K562 (cell line): ENCODE data around the gene SERTAD3. TPM values are rescaled to one million over a fixed set of nuclear protein-coding genes. Genes with fewer than 3 reads are reported as not detected.
"Not testable (repeated sequence)": the region's sequence is repeated elsewhere in the genome, so short reads cannot be mapped to it uniquely, and the experiment has no call there.

Experiments used
- ATAC-seq: fragments of 200-7000 bp; cut with Tn5 transposase; 3 replicates; pipeline ENCODE4 v1.9.1; 2020; ENCODE audit warnings: moderate library complexity
- BruUV-seq: library from RNA; stranded (reverse); fragments of 400-500 nt; replicated peaks from 2 replicates; lab custom pipeline; 2021; lab: Mats Ljungman, UMichigan
- CTCF ChIA-PET: fragments of 300-600 bp; formaldehyde crosslinking; extraction: SDS; loops from one replicate; lab custom pipeline; 2021; ENCODE audit warnings: low intra/inter-chr PET ratio; lab: Yijun Ruan, JAX
- POLR2A ChIA-PET: fragments of 300-600, 350-650 bp; sonication (Branson Sonifier 250); formaldehyde crosslinking; extraction: SDS; loops from one replicate; lab custom pipeline; 2021; ENCODE audit warnings: antibody characterized with exemption, inconsistent platforms; lab: Yijun Ruan, JAX
- DNase-seq, 4 experiments: peaks; one replicate each; pipeline versions ENCODE4 v3.0.0 to v3.0.0-alpha.2; 2011 to 2018; ENCODE audit warnings: low spot score in 3 of 4, mixed read lengths in 3 of 4; ENCODE audit errors: extremely low read depth in 1 of 4
- FAIRE-seq: peaks from 2 replicates; lab custom pipeline; 2011; peaks lifted over from hg19 to GRCh38; lab: Jason Lieb, UNC
- H2AFZ ChIP-seq: 2 replicates; pipeline ENCODE4 v1.6.0; 2011; ENCODE audit warnings: low read depth, low read length, control low read depth, inconsistent platforms
- H3K27ac ChIP-seq: fragments of 200-600 bp; 3 replicates; pipeline ENCODE4 v1.8.0; 2011; ENCODE audit warnings: low read depth, mild to moderate bottlenecking, control low read depth, inconsistent platforms, low read length, moderate library complexity, mixed read lengths; ENCODE audit errors: extremely low read depth
- H3K27me3 ChIP-seq, 2 experiments: fragments of 300-600 bp in 1 of 2; 2 replicates in 1 of 2; 3 replicates in 1 of 2; pipeline versions ENCODE4 v1.6.0 to v1.8.0; 2011; ENCODE audit warnings: inconsistent platforms in 2 of 2, low read length in 2 of 2, mild to moderate bottlenecking in 1 of 2, mixed read lengths in 1 of 2, moderate library complexity in 1 of 2; ENCODE audit not compliant: control insufficient read depth in 2 of 2, insufficient read depth in 2 of 2
- H3K36me3 ChIP-seq: fragments of 300-600 bp; 3 replicates; pipeline ENCODE4 v1.8.0; 2011; ENCODE audit warnings: mild to moderate bottlenecking, low read length, inconsistent platforms; ENCODE audit not compliant: control insufficient read depth, insufficient read depth
- H3K4me1 ChIP-seq, 2 experiments: fragments of 200-600 bp in 1 of 2; replicated peaks in 1 of 2; 2 replicates in 1 of 2; 3 replicates in 1 of 2; pipeline versions ENCODE4 v1.5.1 to v1.8.0; 2011; ENCODE audit warnings: inconsistent platforms in 2 of 2, low read length in 2 of 2, mild to moderate bottlenecking in 1 of 2, mixed read lengths in 1 of 2, moderate library complexity in 1 of 2; ENCODE audit not compliant: control insufficient read depth in 2 of 2, insufficient read depth in 2 of 2
- H3K4me2 ChIP-seq: 2 replicates; pipeline ENCODE4 v1.6.1; 2011; ENCODE audit warnings: low read length, control low read depth, inconsistent platforms, mixed read lengths; ENCODE audit not compliant: insufficient read depth
- H3K4me3 ChIP-seq: fragments of 200-600 bp; sonication (generic), shearing (Covaris generic); 2 replicates; pipeline ENCODE4 v1.5.1; 2016; ENCODE audit warnings: control low read depth, inconsistent platforms
- H3K79me2 ChIP-seq: fragments of 200-600 bp; 3 replicates; pipeline ENCODE4 v1.8.0; 2011; ENCODE audit warnings: low read length, inconsistent platforms; ENCODE audit not compliant: control insufficient read depth, insufficient read depth
- H3K9ac ChIP-seq, 2 experiments: 2 replicates each; pipeline versions ENCODE4 v1.6.0 to v1.6.1; 2011; ENCODE audit warnings: low read depth in 2 of 2, low read length in 2 of 2, control low read depth in 1 of 2, inconsistent platforms in 1 of 2, mild to moderate bottlenecking in 1 of 2, mixed read lengths in 1 of 2; ENCODE audit not compliant: insufficient read depth in 1 of 2
- H3K9me1 ChIP-seq: one replicate; pipeline ENCODE4 v1.6.0; 2011; ENCODE audit warnings: inconsistent platforms, mild to moderate bottlenecking, low read length, moderate library complexity; ENCODE audit not compliant: control insufficient read depth, insufficient read depth
- H3K9me3 ChIP-seq: replicated peaks from 2 replicates; pipeline ENCODE4 v1.5.1; 2011; ENCODE audit warnings: low read depth, low read length, inconsistent platforms; ENCODE audit not compliant: control insufficient read depth, insufficient read depth
- H4K20me1 ChIP-seq: replicated peaks from 2 replicates; pipeline ENCODE4 v1.6.1; 2011; ENCODE audit warnings: low read length, inconsistent platforms, mixed read lengths; ENCODE audit not compliant: control insufficient read depth, insufficient read depth
- ZKSCAN1 ChIP-seq: fragments of 150-350 bp; IDR thresholded peaks from 2 replicates; pipeline ENCODE4 v1.6.1; 2016; ENCODE audit warnings: low read depth, low read length
- ZNF121 ChIP-seq: sonication (generic); formaldehyde crosslinking; conservative IDR thresholded peaks from 2 replicates; pipeline ENCODE4 v1.8.0; 2022; ENCODE audit warnings: missing genetic modification reagents
- WGBS: fragments of 100-300 bp; shearing (Covaris generic); methylation state at CpG from one replicate; pipeline ENCODE4 v1.1.6; 2016; ENCODE audit warnings: low coverage, mixed read lengths; ENCODE audit not compliant: insufficient coverage; ENCODE audit errors: missing lambda C conversion rate; 5-methylcytosine and 5-hydroxymethylcytosine counted together
- in situ Hi-C: fragments of 300-500 bp; cut with MboI; formaldehyde crosslinking; loops from 4 replicates; pipeline ENCODE4 v1.15.0; 2018; ENCODE audit warnings: inconsistent platforms, mixed read lengths
- intact Hi-C: fragments of 100-400 bp; cut with micrococcal nuclease; formaldehyde crosslinking; loops from 2 replicates; pipeline ENCODE4 v1.14.2; 2022
- polyA plus RNA-seq, 8 experiments: library from polyadenylated mRNA; depleted of rRNA in 4 of 8; stranded (reverse) in 5 of 8; unstranded in 3 of 8; fragments of >200 nt; fragmentation: Nextera tagmentation in 2 of 8; fragmentation: Illumina TruSeq in 1 of 8; extraction: Ambion mirVana in 2 of 8; extraction: Trizol in 1 of 8; gene quantifications; 2 replicates each; pipeline versions ENCODE4 v1.2.1 to v1.2.3, GENCODE V29; 2011 to 2014; ENCODE audit warnings: inconsistent platforms in 1 of 8, missing spikeins in 1 of 8
- total RNA-seq, 7 experiments: library from RNA; depleted of rRNA in 6 of 7; stranded (reverse); fragments of >200 nt in 6 of 7; fragmentation: Illumina TruSeq in 2 of 7; extraction: Trizol in 2 of 7; gene quantifications; 2 replicates each; pipeline versions ENCODE4 v1.2.1 to v1.2.3, GENCODE V29; 2011 to 2021; ENCODE audit warnings: low replicate concordance in 1 of 7
- TF ChIP-seq, protein P1 (sequence below): fragments of 250-450 bp; sonication (Bioruptor Pico); IDR thresholded peaks from 2 replicates; pipeline ENCODE4 v1.4.0; 2020; ENCODE audit warnings: borderline replicate concordance

Gene SERTAD3
- total and polyA plus RNA-seq, 9 of the 15 experiments (the other 6 are each of a cell fraction or from before 2014, with no cell fraction given) = 5.4 to 28.9 (median 17.5) TPM

DNA sequence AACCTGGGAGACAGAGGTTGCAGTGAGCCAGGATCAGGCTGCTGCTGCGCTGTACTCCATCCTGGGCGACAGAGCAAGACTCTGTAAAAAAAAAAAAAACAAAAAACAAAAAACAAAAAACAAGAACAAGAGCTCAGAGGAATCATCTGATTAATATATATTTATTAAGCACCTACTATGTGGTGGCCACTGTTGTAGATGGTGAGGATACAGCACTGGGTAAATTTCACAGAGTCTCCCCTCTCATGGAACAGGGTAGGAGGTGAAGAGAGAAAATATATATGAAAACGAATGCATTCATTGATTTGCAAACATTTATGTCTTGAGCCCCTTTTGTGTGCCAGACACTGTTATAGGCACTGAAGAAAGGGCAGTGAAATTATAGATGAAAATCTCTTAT is 12.4 kb downstream of the SERTAD3 start:
- in situ Hi-C loops (no loop called here), intact Hi-C loops (no loop called here)
- no peak overlapping the region for H3K4me2 ChIP-seq
- H3K9ac ChIP-seq = peak overlapping the region in 1 of 2 experiments; percentile 86; a peak in 2 of 4 replicates
- 72% methylated on average over 3 of the region's 3 CpGs for WGBS
- no peaks in the 10 kb centered on the region for H3K9me1 ChIP-seq
- peaks cover 3% of the 10 kb centered on the region; the same call in 1 of the 3 replicates for H3K79me2 ChIP-seq
- H3K9me3 ChIP-seq = no peaks in the 10 kb centered on the region
- DNase-seq (no peak), ATAC-seq (no peak), FAIRE-seq (no peak)
- H2AFZ ChIP-seq = no peak overlapping the region
- H3K27ac ChIP-seq = 0 out of 3 replicates have a peak overlapping the region, but pooled peaks have one; percentile 6
- TF ChIP-seq, protein P1, sequence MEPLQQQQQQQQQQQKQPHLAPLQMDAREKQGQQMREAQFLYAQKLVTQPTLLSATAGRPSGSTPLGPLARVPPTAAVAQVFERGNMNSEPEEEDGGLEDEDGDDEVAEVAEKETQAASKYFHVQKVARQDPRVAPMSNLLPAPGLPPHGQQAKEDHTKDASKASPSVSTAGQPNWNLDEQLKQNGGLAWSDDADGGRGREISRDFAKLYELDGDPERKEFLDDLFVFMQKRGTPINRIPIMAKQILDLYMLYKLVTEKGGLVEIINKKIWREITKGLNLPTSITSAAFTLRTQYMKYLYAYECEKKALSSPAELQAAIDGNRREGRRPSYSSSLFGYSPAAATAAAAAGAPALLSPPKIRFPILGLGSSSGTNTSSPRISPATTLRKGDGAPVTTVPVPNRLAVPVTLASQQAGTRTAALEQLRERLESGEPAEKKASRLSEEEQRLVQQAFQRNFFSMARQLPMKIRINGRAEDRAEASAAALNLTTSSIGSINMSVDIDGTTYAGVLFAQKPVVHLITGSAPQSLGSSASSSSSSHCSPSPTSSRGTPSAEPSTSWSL (CRISPR knock-in tag) = no peak
- peak; percentile 67; the same call in 1 of the 2 replicates for TF ChIP-seq ZKSCAN1
- H3K36me3 ChIP-seq = no peaks in the 10 kb centered on the region
- H3K4me1 ChIP-seq = peaks cover 12 to 45% of the 10 kb centered on the region in 2 experiments
- H3K27me3 ChIP-seq = no peaks in the 10 kb centered on the region
- ChIA-PET CTCF (no interaction called here), POLR2A (interaction anchor here (2.5 kb wide), 1 partner anchor 32 kb away, joined by 10 read pairs; no protein-coding TSS in a partner anchor)
- no peaks in the 10 kb centered on the region for H4K20me1 ChIP-seq
- H3K4me3 ChIP-seq = no peak overlapping the region
- BruUV-seq = no TSS peak

DNA sequence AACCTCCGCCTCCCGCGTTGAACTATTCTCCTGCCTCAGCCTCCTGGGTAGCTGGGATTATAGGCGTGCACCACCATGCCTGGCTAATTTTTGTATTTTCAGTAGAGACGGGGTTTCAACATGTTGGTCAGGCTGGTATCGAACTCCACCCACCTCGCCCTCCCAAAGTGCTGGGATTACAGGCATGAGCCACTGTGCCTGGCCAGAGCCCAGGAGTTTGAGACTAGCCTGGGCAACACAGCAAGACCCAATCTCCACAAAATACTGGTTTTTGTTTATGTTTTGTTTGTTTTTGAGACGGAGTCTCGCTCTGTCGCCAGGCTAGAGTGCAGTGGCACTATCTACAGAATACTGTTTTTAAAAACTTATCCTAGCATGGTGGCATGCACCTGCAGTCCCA is 13.9 kb downstream of the SERTAD3 start:
- H2AFZ ChIP-seq, FAIRE-seq, BruUV-seq, H3K27me3 ChIP-seq, H3K4me3 ChIP-seq, H4K20me1 ChIP-seq, H3K9me1 ChIP-seq, H3K4me2 ChIP-seq, ATAC-seq, H3K27ac ChIP-seq, H3K79me2 ChIP-seq, intact Hi-C loops, DNase-seq, H3K9ac ChIP-seq, in situ Hi-C loops, H3K9me3 ChIP-seq, H3K36me3 ChIP-seq: not testable (repeated sequence)
- 94% methylated on average over 10 of the region's 10 CpGs for WGBS
- TF ChIP-seq ZNF121 (CRISPR knock-in tag) = 0 out of 2 replicates have a peak, but pooled peaks have one; percentile 45
- TF ChIP-seq, all 486 proteins: peak for 1; not testable (repeated sequence) for 485
- H3K4me1 ChIP-seq = peaks cover 10 to 40% of the 10 kb centered on the region in 2 experiments; a peak in 4 of 5 replicates
- CTCF ChIA-PET, POLR2A ChIA-PET: not testable (repeated sequence)
